HG02610 (cell line): ENCODE results near the gene IQCH.
"Not testable (repeated sequence)": the region's sequence is repeated elsewhere in the genome, so short reads cannot be mapped to it uniquely, and the experiment has no call there.

Experiments
- ATAC-seq: cut with Tn5 transposase; IDR thresholded peaks from one replicate; pipeline ENCODE4 v1.9.1; 2021; ENCODE audit warnings: mild to moderate bottlenecking, moderate library complexity; ENCODE audit not compliant: unreplicated experiment

Gene IQCH

DNA sequence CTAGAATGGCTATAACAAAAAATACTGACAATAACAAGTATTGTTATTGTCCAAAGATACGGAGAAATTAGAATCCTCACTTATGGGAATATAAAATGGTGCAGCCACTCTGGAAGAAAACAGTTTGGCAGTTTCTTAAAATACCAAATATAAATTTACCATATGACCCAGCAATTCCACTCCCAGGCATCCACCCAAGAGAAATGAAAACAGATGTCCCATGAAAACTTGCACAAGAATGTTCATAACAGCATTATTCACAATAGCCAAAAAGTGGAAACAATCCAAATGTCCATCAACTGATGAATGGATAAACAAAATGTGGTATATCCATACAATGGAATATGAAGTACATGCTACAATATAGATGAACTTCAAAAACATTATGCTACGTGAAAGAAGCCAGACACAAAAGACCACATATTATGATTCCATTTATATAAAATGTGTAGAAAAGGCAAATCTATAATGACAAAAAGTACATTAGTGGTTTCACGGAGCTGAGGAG, 9.6 kb upstream of the IQCH start:
- ATAC-seq: no peak

DNA sequence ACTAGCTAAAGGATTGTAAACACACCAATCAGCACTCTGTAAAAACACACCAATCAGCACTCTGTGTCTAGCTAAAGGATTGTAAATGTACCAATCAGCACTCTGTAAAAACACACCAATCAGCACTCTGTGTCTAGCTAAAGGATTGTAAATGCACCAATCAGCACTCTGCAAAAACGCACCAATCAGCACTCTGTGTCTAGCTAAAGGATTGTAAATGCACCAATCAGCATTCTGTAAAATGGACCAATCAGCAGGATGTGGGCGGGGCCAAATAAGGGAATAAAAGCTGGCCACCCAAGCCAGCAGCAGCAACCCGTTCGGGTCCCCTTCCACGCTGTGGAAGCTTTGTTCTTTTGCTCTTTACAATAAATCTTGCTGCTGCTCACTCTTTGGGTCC, 8.0 kb upstream of the IQCH start:
- not testable (repeated sequence) for ATAC-seq

DNA sequence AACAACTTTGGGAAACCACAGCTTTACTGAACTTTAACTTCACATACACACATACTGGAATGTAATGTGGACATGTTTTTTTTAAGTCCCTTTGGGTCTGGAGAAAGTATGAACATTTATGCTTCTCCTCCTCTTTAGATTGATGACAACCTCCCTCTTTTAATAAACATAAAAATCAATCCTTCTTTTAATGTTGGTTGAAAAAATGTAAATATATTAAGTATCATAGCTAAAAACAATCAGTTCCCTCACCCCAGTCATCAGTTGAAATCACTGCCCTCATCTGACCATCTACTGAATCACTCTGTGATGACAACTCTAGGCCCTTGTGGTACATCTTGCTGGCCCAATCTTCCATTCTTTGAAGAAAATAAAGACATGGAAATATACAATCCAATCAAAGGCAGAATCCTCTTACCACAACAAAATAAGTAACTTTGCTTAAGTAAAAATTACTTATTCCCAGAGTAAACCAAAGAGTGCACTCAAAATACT, 6.5 kb upstream of the IQCH start:
- ATAC-seq: no peak

DNA sequence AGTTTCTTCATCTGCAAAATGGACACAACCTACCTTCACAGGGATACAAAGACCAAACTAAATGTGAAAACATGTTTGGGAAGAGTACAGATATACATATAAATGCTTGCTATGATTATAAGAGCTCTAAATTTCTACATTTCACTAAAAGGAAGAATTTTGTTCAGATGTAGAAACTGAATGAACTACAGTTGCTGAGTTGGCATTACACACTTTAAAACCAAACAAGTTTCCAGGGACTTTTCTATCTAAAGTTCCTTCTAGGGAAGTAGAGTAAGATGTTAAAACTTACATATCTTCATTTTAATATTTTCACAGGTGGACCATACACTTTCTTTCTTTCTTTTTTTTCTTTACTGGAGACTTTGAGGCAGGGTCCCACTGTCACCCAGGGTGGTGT, 4.8 kb upstream of the IQCH start:
- no peak for ATAC-seq

DNA sequence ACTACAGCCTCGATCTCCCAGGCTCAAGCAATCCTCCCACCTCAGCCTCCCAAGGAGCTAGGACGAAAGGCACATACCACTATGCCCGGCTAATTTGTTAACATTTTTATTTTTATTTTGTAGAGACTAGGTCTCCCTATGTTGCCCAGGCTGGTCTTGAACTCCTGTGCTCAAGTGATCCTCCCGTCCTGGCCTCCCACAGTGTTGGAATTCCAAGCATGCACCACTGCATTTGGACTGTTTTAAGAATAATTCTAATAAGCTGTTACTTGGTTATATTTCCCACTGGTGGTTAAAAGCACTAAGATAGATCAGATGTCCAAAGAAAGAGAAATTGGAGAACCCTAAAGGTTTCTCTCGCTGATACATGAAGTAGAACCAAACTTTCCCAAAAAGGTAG, 3.3 kb upstream of the IQCH start:
- ATAC-seq: no peak

DNA sequence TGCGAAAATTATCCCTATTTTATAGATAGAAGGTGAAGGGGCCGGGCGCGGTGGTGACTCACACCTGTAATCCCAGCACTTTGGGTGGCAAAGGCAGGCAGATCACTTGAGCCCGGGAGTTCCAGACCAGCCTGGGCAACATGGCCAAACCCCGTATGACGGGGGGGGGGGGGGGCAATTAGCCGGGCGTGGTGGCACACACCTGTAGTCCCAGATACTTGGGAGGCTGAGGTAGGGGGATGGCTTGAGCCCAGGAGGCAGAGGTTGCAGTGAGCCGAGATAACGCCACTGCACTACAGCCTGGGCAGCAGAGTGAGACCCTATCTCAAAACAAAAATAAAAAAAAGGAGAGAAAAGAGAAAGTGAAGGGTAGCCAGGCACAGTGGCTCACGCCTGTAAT, 1.5 kb upstream of the IQCH start:
- no peak for ATAC-seq

DNA sequence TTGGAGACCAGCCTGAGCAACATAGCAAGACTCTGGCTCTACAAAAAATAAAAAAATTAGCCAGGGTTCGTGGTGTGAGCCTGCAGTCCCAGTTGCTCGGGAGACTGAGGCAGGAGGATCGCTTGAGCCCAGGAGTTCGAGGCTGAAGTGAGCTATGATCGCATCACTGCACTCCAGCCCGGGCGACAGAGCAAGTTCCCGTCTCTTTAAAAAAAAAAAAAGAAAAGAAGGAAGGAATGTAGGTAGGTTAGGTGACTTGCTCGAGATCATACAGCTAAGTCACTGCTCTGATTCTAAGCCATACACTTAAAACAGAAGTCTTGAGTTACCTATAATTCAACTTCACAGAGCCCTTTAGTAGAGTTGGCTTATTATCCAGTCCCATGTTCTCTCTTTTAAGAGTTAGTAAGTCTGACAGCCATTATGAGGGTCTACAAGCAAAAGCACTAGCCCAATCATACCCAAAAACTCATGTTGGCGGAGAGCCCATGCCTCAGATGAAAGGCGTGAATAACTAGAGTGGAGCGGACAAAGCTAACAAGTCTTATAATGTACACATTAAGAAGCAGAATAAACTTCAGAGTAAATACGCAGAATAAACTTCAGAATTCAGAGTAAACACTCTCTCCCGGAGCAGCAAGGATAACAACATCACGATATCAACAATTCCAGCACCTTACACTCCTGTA, 893 bp upstream of the IQCH start:
- no peak for ATAC-seq

DNA sequence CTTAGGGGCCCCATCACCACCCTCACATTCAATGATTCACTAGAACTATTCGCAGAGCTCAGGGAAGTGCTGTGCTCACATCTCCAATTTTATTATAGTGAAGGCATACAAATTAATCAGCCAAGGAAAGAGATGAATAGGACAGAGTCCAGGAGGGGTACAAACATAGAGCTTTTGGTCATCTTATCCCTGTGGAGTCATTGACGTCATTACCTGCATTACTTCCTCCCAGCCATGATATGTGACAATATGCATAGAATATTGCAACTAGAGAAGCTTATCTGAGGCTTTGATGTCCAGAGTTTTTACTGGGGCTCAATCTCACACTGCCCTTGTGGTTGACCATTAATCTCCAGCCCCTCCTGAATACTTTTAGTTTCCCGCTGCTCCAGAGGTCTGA, 1.5 kb downstream of the IQCH start:
- no peak for ATAC-seq

DNA sequence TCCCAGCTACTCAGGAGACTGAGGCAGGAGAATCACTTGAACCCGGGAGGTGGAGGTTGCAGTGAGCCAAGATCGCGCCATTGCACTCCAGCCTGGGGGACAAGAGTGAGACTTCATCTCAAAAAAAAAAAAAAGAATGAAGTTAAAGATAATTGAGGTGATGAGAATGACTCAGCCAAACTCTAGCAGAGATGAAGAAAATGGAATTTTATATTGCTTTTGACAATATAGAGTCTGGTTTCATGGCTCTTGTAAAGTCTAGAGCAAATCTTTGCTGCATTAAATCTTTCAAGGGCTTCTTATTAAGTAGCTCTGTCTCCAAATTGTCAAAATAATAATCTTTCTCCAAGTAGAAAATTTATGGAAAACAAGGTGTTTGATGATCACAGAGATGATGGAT, 3.8 kb downstream of the IQCH start:
- ATAC-seq: not testable (repeated sequence)

DNA sequence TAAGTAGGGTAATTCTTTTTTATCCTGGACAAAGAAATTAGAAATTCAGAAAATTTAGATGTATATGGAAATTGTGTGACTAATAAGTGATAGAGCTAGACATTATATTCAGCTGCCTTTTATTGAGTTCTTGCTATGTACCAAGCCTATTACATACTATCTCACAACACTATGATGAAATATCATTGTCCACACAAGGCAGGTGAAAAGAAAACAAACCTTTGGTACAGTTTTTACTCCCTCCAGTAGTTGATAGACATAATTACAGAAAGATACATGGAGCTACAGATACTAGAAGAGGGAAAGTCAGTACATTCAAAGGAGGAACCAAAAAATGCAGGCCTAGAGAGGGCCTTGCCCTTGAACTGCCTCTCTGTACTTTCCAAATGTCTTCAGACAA, 4.8 kb downstream of the IQCH start:
- ATAC-seq: no peak

DNA sequence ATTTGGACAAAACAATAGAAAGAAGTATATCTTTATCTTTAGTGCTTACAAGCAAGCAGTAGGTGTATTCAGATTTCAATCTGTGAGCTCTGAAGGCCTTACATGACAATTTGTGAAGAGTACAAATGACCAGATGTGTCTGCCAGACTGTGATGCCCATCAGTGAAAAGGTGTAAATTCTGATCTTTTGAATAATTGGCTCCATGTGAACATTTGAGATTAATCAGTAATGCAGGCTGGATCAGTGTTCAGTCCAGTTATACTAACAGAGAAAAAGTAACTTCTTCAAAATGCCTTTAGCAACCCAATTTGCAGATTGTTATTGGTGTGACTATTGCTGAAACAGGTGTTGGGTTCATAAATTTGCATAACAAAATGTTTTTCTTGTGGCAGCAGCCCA, 5.2 kb downstream of the IQCH start:
- no peak for ATAC-seq

DNA sequence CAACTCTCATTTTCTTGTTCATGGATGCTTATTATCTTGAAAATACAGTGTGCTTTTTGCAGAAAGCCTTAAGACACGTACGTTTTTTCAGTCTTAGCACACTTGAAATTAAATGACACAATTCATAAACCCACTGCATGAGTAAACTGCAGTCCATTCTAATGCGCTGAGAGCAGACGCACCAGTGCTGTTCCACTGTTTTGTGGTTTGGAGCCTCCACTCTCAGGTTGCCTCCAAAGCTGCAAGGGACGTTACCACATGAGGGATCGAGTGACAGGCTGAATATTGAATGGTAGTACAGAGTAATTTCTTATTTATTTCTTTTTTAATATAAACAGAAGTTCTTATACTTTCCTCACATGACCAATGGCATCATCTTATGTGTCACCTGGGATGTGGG, 12.3 kb downstream of the IQCH start:
- ATAC-seq: no peak

DNA sequence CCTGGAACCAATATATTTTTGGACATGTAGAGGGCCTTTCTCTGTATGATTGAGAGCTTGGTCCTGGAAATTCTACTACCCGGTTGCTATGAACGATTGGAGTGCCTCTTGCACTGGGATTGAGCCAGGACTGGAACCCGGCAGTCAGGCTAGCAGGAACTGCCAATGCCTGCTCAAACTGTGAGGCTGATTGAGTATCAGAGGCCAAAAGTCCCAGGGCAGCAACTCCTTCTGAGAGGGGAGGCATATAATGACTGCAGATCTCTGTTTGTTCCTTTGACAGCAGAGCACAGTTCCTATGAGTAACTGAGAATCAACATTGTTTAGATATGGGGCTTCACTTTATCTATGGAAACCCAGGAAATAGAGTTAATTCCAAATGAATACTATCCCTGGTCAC, 12.9 kb downstream of the IQCH start:
- no peak for ATAC-seq

DNA sequence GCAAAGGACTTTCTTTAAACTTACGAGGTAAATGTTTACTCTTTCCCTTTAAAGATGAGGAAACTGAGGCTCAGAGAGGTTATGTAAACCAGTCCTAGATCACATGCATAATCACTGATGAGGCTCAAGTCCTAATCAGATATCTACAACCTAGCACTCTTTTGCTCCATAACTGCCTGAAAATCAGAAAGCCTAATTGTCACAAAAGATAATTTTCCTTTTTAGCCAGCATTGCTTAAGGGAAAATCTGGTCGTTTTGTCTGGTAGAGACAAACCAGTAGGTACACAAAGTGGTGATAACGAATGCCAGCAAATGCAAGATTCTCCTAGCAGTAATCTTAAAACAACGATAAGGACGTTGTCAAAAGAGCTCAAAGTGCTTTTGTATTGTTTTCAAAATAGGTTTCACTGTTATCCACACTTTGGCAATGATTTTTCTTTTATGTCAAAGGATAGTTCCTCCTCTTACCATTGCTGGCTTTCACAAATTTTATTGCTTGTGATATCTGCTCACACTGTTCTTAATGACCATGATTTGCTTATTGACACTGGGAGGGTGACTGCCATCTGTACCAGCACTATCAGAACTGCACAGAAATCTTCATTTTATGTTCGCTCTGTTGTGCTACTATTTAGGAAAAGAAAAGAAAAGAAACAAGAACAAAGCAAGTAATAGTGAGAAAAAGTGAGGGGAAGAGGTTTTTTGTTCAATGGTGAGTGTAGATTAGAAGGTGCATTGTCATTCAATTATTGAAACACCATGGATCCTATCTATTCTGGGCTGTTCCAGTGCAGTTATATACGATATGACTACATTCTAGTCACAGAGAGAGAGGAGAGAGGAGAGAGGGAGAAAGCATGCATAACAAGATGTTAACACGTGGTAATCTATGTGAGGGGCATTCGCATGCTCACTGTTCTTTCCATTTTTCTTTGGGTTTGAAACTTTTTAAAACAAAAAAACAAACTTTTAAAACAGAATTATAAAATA, 13.7 kb downstream of the IQCH start:
- no peak for ATAC-seq

DNA sequence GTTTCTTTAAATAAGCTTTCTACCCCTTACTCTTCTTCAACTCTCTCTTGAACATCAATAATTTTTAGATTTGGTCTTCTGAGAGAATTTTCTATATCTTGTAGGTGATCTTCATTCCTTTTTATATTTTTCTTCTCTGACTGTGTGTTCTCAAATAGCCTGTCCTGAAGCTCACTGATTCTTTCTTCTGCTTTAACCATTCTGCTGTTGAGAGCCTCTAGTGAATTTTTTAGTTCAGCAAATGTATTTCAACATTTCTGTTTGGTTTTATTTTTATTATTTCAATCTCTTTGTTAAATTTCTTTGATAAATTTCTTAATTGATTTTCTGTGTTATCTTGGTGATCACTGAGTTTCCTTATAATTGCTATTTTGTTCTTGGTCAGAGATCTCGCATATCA, 19.6 kb downstream of the IQCH start:
- no peak for ATAC-seq

DNA sequence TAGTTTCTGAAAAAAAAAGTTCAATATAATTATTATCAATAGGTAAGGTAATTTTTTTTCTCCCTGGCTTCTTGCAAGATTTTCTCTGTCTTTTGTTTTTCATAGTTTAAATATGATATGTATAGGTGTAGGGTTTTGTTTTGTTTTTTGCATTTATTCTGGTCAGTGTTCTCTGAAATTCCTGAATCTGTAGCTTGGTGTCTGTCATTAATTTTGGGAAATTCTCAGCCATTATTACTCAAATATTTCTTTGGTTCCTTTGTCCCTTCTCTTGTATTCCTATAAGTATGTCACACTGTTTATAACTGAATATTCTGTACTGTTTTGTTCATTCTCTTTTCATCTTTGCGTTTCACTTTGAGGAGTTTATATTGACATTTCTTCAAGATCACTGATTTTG, 22.1 kb downstream of the IQCH start:
- no peak for ATAC-seq

DNA sequence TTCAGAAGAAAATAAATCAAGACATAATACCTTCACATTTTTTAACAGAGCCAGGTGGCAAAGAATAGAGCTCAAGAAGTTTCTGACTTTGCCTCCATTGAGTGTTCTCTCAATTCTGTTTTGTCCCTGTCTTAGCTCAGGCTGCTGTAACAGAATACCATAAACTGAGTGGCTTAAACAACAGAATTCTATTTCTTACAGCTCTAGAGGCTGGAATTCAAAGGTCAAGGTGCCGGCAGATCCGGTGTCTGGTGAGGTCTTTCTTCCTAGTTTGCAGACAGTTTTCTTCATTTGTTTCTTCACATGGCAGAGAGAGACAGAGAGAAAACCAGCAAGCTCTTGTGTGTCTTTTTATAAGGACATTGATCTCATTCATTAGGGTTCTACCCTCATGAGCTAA, 25.6 kb downstream of the IQCH start:
- no peak for ATAC-seq

DNA sequence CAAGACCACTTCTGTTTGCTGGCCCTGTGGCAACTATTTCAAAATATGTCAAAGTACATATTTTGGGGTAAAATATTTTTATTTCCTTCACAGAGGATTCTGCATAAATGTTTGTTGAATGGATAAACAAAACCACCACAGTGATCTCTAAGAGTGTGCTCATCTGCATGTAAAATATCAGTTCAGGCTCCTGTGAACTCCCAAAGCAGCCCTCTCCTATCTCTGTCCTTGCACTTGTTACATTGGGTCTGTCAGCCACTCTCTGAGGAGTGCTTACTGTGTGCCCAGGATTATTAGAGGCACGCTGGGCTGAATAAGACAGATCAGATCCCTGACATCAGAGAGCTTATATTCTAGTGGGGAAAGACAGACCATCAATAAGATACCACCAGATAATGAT, 27.1 kb downstream of the IQCH start:
- ATAC-seq: no peak

DNA sequence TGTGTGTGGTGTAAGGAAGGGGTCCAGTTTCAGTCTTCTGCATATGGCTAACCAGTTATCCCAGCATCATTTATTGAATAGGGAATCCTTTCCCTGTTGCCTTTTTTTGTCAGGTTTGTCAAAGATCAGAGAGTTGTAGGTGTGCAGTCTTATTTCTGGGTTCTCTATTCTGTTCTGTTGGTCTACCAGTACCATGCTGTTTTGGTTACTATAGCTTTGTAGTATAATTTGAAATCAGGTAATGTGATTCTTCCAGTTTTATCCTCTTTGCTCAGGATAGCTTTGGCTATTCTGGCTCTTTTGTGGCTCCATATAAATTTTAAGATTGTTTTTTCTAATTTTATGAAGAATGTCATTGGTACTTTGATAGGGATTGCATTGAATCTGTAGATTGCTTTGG, 31.0 kb downstream of the IQCH start:
- not testable (repeated sequence) for ATAC-seq

DNA sequence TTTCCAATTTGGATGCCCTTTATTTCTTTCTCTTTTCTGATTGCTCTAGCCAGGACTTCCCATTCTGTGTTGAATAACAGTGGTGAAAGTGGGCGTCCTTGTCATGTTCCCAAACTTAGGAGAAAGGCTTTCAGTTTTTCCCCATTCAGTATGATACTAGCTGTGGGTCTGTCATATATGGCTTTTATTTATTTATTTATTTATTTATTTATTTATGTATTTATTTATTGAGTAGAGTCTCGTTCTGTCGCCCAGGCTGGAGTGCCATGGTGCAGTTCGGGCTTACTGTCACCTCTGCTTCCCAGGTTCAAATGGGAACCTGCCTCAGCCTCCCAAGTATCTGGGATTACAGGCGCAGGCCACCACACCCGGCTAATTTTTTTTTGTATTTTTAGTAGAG, 31.8 kb downstream of the IQCH start:
- not testable (repeated sequence) for ATAC-seq

DNA sequence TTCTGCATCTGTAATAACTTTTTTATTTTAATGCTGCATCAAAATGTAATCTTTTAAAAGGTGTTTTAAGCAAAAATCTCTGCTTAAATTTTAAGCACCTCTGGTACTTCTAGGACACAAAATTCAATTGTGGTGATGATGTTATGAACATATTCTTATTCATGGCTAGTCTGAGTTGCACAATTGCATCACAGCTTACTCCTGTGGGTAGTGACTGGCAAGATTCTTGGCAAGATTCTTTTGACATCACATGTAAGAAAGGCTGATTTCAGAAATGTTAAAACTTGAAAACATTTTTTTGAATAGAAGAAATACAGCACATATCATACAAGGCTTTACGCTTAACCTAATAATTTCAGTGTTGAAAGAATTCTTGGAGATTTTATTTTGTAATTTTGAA, 35.7 kb downstream of the IQCH start:
- ATAC-seq: no peak

DNA sequence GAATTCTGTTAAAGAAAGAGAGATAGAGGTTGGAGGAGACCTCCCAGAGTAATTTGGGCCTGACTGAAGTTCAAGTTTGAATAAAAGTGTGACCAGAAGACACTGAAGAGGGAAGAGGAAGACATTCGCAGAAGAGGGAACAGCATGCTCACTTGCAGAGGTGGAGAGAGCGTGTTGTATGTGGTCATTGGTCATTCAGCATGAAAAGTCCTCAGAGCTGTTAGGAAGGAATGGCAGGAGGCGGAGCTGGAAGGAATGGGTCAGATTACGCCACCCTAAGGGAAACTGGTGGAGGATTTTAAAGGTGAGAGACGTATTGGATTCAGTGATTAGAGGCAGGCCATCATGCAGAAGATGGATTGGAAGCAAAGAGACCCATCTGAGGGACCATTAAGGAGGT, 41.6 kb downstream of the IQCH start:
- ATAC-seq: no peak
